Activated T-cell treated with anti-CD3 and anti-CD28 coated beads, Interleukin-2, amount 50 U/mL, for 48 hours (primary cell): Measurements from ENCODE around the gene STRADA.

Experiments used
- DNase-seq, 2 experiments: peaks; one replicate each; pipeline ENCODE4 v3.0.0-alpha.2; 2020

The STRADA gene

DNA sequence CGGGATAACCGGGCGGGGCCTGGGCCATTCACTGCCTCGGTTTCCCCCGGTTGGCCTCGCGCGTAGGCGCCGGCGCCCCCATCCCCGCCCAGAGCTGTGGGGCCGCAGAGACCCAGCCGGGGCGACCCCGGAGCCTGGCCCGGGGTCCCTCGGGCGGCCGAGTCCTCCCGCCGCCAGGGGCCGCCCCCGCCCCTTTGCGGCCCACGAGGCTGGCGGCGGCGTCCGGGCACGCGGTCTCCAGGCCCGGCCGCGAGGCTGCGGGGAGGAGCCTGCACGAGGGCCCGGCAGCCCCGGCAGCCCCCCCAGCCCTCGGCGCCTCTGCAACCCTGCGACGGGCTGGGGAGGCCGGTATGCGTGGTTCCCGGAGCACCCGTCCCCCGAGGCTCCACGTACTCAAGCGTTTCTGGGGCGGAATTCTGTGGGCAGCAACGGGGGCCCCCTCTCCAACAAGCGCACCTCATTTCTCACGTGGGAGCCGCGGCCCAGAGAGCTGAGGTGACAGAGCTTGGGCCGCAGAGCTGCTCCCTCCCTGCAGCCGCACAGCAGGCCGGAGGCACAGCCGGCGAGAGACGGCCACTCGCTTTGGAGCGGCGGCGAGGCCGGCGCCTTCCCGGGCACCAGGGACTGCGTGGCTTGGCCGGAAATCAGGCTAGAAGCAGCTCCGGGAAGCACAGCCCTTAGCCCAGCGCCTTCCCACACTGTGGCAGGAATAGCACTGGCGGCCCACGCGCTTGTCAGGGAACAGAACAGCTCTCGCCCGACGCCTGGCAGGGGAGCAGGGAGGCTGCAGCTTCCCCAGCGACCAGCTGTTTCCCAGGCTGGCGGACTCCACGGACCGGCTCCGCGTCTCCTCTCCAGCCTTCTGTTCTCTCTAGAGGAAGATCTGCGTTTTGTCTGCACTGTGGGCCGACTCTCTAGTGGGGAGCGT, 40.8 kb downstream of the STRADA start:
- DNase-seq = peak; percentile 70 to 76

- DNase-seq = peak; percentile 82 to 85
Observed at GRCh38 chr17:63699638-63700527, 41.7 kb downstream of the STRADA start, which contains the start of gene LIMD2. Gene LIMD2, minus strand, starts transcription at chr17:63700125. Its CDS starts 827 bp downstream, at chr17:63699298.

GRCh38 chr17:63698886-63699637, 42.5 kb downstream of the STRADA start:
- DNase-seq = peak; percentile 81 to 84

- peak; percentile 59 to 69 for DNase-seq
Observed at GRCh38 chr17:63698381-63698885, 43.2 kb downstream of the STRADA start.

GRCh38 chr17:63697341-63698286, 44.0 kb downstream of the STRADA start:
- peak; percentile 86 to 89 for DNase-seq

DNA sequence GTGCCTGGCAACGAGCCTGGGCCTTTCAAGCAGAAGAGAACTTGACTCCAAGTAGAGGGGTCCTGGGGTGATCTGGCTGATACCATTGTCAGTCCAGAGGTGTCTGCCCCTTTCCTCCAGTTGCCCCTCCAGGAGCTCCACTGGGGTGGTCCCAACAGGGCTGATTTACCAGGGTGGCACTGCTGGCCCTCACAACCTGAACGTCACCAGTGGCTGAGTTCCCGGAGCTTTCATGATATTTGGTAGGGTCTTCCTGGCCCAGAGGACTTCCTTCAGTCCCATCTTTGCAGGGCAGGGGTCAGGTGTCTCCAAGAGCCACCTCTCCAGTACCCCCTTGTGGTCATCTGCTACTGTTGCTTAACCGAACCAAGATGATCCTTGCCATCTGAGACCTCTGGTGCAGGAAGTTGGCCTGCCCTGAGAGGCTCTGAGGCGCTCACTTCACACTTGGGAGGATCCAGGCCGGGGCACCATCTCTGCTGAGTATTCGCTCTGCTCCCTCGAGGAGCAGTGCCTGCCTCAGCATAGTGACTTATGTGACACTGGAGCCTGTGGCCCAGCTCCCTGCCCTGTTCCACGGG, 45.1 kb downstream of the STRADA start:
- peak; percentile 50 to 55 for DNase-seq

DNA sequence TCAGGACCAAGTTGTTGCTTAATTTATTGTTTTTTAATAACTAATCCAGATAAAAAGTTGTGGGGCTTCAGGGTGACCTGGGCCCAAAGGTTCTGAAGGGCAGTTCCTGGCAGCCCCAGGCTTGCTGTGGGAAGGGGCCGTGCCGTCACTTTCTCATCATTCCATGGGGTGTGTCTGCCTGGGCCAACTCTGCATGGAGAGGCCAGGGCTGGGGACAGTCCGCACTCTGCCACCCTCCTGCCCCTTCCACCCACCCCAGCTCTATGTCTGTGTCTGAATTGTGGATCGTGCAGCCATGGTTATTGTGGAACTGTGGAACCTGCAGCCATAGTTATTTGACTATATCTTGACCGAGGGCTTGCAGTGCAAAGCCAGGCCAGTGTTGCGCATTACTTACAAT, 45.7 kb downstream of the STRADA start:
- DNase-seq = no peak

GRCh38 chr17:63694950-63695773, 46.4 kb downstream of the STRADA start:
- DNase-seq = no peak

GRCh38 chr17:63694229-63694949, 47.2 kb downstream of the STRADA start:
- DNase-seq = no peak

DNA sequence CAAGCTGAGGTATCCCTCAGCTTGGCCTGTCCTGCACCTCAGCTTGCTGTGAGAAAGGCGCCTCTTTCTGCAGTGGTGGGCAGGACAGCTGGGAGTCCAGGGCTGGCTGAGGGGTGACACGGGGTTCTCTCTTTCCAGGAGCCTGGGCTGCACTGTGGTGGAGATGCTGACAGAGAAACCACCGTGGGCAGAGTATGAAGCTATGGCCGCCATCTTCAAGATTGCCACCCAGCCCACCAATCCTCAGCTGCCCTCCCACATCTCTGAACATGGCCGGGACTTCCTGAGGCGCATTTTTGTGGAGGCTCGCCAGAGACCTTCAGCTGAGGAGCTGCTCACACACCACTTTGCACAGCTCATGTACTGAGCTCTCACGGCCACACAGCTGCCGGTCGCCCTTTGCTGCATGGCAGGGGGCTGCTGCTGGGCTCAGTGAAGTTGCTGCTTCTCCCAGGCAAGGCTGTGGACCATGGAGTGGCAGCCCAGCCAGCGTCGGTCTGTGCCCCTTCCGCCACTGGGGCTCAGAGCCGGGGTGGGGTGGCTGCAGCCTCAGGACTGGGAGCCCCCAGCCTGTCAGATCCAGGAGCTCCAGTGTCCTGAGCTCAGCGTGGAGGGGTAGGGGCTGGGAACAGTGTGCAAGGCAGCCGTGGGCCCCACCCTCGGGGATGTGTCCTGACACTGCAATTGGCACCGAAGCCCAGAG, 48.0 kb downstream of the STRADA start:
- DNase-seq = no peak

DNA sequence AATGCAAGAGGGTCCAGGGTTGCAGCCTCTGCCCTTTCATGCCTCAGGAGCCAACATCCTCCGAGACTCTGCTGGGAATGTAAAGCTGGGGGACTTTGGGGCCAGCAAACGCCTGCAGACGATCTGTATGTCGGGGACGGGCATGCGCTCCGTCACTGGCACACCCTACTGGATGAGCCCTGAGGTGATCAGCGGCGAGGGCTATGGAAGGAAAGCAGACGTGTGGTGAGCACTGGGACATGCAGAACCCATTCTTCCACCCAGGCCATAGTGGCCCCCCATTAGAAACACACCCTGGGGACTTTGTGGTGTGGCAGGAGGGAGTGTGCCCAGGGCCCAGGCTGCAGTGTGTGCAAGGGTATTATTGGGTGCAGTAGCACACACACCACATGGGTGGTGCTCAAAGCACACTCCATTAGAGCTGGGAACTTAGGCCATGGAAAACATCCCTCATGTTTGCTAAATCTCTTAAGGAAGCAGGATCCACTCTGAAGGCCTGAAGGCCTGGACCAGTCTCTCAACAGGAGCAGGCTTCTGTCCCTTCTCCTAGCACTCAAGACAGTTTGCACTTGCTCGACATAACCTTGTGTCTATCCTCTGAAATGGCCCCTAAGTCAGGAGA, 49.3 kb downstream of the STRADA start:
- DNase-seq = no peak

GRCh38 chr17:63689479-63689878, 52.1 kb downstream of the STRADA start:
- no peak for DNase-seq

GRCh38 chr17:63688396-63689020, 53.1 kb downstream of the STRADA start:
- DNase-seq = no peak

DNA sequence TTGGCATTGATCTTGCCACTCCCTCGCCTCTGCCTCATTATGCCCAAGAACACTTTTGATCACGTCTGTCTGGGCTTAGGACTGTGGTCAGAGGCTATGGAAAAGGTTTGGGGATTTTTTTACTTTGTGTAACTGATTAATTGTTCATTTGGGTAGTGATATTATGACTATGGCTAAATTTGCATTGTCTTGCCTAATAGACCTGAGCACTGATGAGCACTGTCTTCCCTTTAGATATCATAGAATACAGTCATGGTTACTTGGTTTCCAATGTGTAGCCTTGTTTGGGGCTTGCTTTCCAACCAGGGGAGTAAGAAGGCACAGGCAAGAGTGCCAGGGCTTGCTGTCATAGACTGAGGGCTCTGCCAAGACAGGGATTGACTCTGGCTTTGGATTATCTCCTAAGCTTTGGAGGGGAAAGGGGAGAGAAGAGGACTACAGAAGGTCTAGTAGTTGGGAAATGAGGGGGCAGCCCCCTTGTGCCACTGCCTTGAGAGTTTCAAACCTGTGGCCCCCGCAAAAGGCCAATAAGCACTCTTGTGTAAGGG, 55.4 kb downstream of the STRADA start:
- no peak for DNase-seq

GRCh38 chr17:63685578-63685977, 56.0 kb downstream of the STRADA start:
- DNase-seq = no peak

DNA sequence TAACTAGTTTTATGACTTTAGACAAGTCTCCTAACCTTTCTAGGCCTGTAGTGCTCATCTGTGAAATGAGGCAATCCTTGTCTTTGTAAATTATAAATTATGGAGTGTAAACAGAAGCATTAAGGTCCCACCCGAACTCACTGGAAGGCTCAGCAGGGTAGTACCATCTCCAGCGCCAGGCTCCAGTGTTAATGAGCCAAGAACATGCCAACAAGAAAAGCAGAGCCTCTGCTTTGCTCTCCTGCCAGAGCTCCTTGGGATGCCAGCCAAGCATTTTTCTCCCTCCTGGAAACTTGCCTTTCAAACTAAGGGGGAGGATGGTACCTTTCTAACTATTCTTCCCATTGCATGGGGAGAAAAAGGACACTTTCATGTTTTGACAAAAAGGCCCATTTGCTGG, 56.6 kb downstream of the STRADA start:
- DNase-seq = no peak

DNA sequence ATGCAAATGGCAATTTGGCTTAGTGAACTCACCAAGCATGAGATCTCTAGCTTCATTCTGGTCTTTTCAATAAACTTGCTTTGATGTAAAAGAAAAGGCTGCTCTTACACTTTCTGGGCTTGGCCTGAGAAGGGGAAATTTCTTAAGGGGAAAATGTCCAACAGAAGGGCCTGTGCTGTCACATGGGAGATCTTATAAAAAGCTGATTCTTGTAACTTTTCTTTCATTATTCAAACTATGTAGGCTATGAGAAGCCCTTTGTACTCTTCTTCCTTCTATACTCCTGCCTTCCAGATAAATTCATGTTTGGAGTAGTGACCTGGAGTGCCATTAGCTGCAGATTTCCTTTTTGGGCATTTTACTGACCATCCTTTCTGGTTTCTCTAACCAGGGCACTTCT, 58.6 kb downstream of the STRADA start:
- DNase-seq = no peak
